NB4 (cell line): ENCODE results near the gene RAP1B.

Experiments
- DNase-seq: peaks from one replicate; pipeline ENCODE4 v3.0.0; 2010; ENCODE audit warnings: low read depth
- H3K4me3 ChIP-seq: one replicate; pipeline ENCODE4 v1.5.1; 2011; ENCODE audit warnings: mild to moderate bottlenecking, low read depth, low read length, moderate library complexity
- MYC ChIP-seq: IDR thresholded peaks from 2 replicates; pipeline ENCODE4 v1.6.1; 2011; ENCODE audit warnings: low read depth, low read length
- POLR2A ChIP-seq: IDR thresholded peaks from 2 replicates; pipeline ENCODE4 v1.6.1; 2011; ENCODE audit warnings: mild to moderate bottlenecking; ENCODE audit not compliant: insufficient read length; ENCODE audit errors: extremely low read depth
- TF ChIP-seq, protein P1 (sequence below): IDR thresholded peaks from one replicate; pipeline ENCODE4 v1.5.1; 2012; ENCODE audit warnings: low read depth, low read length
- TF ChIP-seq, protein P2 (sequence below): IDR thresholded peaks from 2 replicates; pipeline ENCODE4 v1.6.1; 2011; ENCODE audit warnings: low read depth, low read length

Gene RAP1B

GRCh38 chr12:68601767-68602166 is 8.9 kb upstream of the RAP1B start:
- TF ChIP-seq POLR2A (no peak), MYC (no peak)
- TF ChIP-seq, protein P1, sequence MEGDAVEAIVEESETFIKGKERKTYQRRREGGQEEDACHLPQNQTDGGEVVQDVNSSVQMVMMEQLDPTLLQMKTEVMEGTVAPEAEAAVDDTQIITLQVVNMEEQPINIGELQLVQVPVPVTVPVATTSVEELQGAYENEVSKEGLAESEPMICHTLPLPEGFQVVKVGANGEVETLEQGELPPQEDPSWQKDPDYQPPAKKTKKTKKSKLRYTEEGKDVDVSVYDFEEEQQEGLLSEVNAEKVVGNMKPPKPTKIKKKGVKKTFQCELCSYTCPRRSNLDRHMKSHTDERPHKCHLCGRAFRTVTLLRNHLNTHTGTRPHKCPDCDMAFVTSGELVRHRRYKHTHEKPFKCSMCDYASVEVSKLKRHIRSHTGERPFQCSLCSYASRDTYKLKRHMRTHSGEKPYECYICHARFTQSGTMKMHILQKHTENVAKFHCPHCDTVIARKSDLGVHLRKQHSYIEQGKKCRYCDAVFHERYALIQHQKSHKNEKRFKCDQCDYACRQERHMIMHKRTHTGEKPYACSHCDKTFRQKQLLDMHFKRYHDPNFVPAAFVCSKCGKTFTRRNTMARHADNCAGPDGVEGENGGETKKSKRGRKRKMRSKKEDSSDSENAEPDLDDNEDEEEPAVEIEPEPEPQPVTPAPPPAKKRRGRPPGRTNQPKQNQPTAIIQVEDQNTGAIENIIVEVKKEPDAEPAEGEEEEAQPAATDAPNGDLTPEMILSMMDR = no peak
- TF ChIP-seq, protein P2, sequence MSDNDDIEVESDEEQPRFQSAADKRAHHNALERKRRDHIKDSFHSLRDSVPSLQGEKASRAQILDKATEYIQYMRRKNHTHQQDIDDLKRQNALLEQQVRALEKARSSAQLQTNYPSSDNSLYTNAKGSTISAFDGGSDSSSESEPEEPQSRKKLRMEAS = no peak
- no peak overlapping the region for H3K4me3 ChIP-seq
- DNase-seq = no peak

- TF ChIP-seq POLR2A (no peak), MYC (no peak)
- TF ChIP-seq, protein P2 = no peak
- TF ChIP-seq, protein P1 = no peak
These were observed 8.0 kb upstream of the RAP1B start for GRCh38 chr12:68602720-68603119.

GRCh38 chr12:68608191-68608590 is 2.5 kb upstream of the RAP1B start:
- no peak for DNase-seq
- H3K4me3 ChIP-seq = no peak overlapping the region
- TF ChIP-seq MYC (no peak), POLR2A (no peak)
- TF ChIP-seq, protein P1 = no peak
- TF ChIP-seq, protein P2 = no peak

More at GRCh38 chr12:68602720-68603119, 8.0 kb upstream of the RAP1B start:
- no peak for DNase-seq
- H3K4me3 ChIP-seq = no peak overlapping the region

DNA sequence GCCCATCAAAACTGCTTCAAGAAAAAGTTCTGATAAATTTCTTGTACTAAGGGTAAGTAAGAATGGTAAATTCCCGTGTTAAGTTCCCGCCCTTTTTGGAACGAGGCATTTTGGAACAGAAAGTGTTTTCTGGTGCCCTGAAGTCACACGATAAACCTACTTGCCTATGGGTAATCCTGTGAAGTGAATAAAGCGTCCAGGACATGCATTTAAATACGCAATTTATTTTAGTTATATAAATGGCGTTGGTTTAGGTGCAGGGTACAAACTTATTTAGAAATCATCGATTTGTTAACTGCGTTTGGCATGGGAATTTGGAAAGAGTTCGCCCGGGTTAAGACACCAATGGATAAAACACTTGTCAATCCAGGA is 715 bp upstream of the RAP1B start:
- no peak for DNase-seq
- peak overlapping the region; percentile 68 for H3K4me3 ChIP-seq
- no peak for TF ChIP-seq POLR2A
- TF ChIP-seq, protein P1 = no peak

GRCh38 chr12:68611094-68611805 is 551 bp downstream of the RAP1B start:
- peak; percentile 78 for DNase-seq
- TF ChIP-seq MYC (no peak), POLR2A (no peak)
- TF ChIP-seq, protein P1 = no peak
- TF ChIP-seq, protein P2 = no peak
- peak overlapping the region; percentile 98 for H3K4me3 ChIP-seq

DNA sequence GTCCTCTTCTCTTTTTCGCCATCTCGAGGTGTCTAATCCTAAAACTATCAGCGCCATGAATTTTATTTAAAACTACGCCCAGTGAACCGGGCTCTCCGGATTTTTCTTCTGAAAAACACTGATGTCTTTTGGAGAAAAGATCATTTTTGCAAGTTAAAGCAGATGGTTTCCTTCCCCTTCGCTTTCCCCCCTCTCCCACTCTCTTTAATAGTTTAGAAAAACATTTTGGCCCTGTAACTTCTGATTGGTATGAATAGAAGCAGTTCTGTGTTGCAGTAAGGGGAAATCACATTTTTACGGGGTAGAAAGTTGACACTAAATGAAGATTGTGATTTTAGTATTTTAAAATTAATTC is 1.1 kb downstream of the RAP1B start:
- TF ChIP-seq, protein P1 = no peak
- TF ChIP-seq, protein P2 = no peak
- peak overlapping the region; percentile 98 for H3K4me3 ChIP-seq
- DNase-seq = no peak
